RWPE2 (cell line): ENCODE results near the gene SON.

ENCODE experiments used
- ATAC-seq: fragments of 200-7000 bp; cut with Tn5 transposase; 3 replicates; pipeline ENCODE4 v1.9.1; 2021; ENCODE audit warnings: low read depth
- DNase-seq: peaks from one replicate; pipeline ENCODE4 v3.0.0-alpha.2; 2020; ENCODE audit warnings: low spot score
- H3K27ac ChIP-seq: fragments of 450-650 bp; 2 replicates; pipeline ENCODE4 v1.5.1; 2017; ENCODE audit warnings: mild to moderate bottlenecking; ENCODE audit not compliant: poor library complexity, severe bottlenecking
- H3K27me3 ChIP-seq: fragments of 250-450 bp; sonication (Bioruptor Pico); 2 replicates; pipeline ENCODE4 v1.5.1; 2021; ENCODE audit warnings: mild to moderate bottlenecking, moderate library complexity; ENCODE audit not compliant: insufficient read depth, poor library complexity, severe bottlenecking
- H3K36me3 ChIP-seq: fragments of 250-450 bp; sonication (Bioruptor Pico); 2 replicates; pipeline ENCODE4 v1.5.1; 2020; ENCODE audit warnings: low read depth, mild to moderate bottlenecking, moderate library complexity
- H3K4me1 ChIP-seq: fragments of 250-450 bp; sonication (Bioruptor Pico); 2 replicates; pipeline ENCODE4 v1.5.1; 2021; ENCODE audit warnings: mild to moderate bottlenecking, moderate library complexity; ENCODE audit not compliant: insufficient read depth, poor library complexity, severe bottlenecking
- H3K4me3 ChIP-seq: fragments of 250-450 bp; sonication (Bioruptor Pico); 2 replicates; pipeline ENCODE4 v1.5.1; 2021; ENCODE audit warnings: mild to moderate bottlenecking, moderate library complexity; ENCODE audit not compliant: severe bottlenecking
- H3K9me3 ChIP-seq: fragments of 250-450 bp; sonication (Bioruptor Pico); 2 replicates; pipeline ENCODE4 v1.5.1; 2021; ENCODE audit warnings: mild to moderate bottlenecking, moderate library complexity; ENCODE audit not compliant: severe bottlenecking
- CTCF ChIP-seq: fragments of 450-650 bp; IDR thresholded peaks from one replicate; pipeline ENCODE4 v1.5.1; 2017; ENCODE audit warnings: mild to moderate bottlenecking, moderate library complexity; ENCODE audit not compliant: poor library complexity, severe bottlenecking

The SON gene

DNA sequence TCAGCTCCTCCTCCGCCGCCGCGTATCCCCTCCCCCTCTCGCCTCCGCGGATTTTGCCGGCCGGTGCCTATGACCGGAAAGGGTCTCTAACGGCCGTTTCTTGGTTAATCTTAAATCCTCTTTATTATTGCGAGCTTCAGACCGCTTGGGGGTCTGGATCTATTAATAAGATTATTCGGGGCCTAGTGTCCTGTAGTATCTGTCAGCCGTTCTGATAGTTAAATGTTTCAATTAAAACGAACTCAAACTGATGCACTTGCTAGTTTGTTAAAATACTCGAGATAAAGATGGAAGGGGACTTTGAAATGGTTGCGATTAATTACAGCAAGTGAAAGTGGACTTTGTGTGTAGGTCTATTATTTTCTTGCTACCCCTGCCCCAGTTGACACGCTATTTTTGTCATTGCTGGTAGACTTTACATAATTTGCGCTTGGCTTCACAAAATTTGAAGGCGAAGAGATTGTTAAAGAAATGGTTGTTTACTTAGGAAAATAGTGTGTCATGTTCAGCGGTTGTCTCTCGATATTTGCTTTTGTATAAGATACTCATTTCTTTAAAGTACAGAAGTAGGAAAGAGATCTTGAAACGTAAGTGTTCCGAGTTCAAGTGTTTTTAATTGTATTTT, 779 bp downstream of the SON start:
- peaks cover 29% of the 10 kb centered on the region for H3K4me1 ChIP-seq
- H3K9me3 ChIP-seq: no peaks in the 10 kb centered on the region
- H3K36me3 ChIP-seq: peaks cover 79% of the 10 kb centered on the region
- DNase-seq: no peak
- H3K4me3 ChIP-seq: peak overlapping the region; percentile 67
- TF ChIP-seq CTCF: no peak
- peak; percentile 10; the same call in 1 of the 3 replicates for ATAC-seq
- H3K27me3 ChIP-seq: no peaks in the 10 kb centered on the region
- H3K27ac ChIP-seq: peak overlapping the region; percentile 89

DNA sequence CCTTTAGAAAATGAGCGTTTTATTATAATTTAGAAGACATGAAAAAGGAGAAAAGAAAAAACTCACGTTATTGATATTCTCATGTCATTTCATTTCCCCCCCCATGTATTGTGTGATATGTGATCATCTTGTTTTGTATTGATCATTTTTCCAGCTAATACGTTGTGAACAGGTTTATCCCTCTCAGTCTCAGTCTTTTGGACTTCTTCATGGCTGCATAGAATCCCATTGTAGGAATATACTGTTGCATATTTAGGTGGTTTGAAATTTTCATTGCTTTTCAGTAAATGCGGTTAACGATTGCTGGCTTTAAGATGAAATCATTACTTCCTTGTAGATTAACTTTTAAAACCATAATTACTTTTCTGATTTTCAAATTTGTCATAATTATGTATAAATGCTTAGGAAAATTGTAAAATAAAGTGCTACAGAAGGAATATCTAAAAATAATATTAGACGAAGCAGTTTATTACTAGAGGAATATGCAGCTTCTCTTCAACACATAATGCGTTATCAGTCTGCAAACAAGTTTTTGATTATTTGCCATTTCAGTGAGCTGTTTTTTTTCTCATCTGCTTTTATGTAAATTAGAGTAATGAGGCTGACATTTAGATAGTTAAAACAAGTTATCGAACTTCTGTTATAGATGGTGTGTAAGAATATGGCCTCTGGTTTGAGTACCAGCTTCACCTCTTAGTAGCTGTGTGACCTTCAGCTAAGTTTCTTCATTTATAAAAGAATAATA, 1.8 kb downstream of the SON start:
- DNase-seq: no peak
- peaks cover 79% of the 10 kb centered on the region for H3K36me3 ChIP-seq
- no peaks in the 10 kb centered on the region for H3K9me3 ChIP-seq
- H3K4me1 ChIP-seq: peaks cover 29% of the 10 kb centered on the region
- no peak overlapping the region for H3K27ac ChIP-seq
- TF ChIP-seq CTCF: no peak
- no peaks in the 10 kb centered on the region for H3K27me3 ChIP-seq
- ATAC-seq: no peak
- peak overlapping the region; percentile 67 for H3K4me3 ChIP-seq

DNA sequence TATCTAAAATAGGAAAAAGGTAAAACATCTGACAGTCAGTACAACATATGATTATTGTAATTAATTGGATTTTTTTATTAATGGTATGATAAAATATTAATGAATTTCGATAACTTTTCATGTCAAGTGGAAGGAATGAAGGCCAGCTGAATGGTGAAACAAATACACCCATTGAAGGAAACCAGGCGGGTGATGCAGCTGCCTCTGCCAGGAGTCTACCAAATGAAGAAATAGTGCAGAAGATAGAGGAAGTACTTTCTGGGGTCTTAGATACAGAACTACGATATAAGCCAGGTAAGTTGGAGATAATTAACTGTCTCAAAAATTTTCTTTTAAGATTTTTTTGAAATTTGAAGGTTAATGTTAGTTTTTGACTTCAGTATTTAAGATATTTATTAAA, 3.2 kb downstream of the SON start:
- ATAC-seq: no peak
- Histone ChIP-seq H3K9me3 (no peaks in the 10 kb centered on the region), H3K4me3 (no peak overlapping the region), H3K27ac (no peak overlapping the region), H3K27me3 (no peaks in the 10 kb centered on the region), H3K4me1 (peaks cover 18% of the 10 kb centered on the region), H3K36me3 (peaks cover 80% of the 10 kb centered on the region)
- no peak for TF ChIP-seq CTCF
- no peak for DNase-seq

DNA sequence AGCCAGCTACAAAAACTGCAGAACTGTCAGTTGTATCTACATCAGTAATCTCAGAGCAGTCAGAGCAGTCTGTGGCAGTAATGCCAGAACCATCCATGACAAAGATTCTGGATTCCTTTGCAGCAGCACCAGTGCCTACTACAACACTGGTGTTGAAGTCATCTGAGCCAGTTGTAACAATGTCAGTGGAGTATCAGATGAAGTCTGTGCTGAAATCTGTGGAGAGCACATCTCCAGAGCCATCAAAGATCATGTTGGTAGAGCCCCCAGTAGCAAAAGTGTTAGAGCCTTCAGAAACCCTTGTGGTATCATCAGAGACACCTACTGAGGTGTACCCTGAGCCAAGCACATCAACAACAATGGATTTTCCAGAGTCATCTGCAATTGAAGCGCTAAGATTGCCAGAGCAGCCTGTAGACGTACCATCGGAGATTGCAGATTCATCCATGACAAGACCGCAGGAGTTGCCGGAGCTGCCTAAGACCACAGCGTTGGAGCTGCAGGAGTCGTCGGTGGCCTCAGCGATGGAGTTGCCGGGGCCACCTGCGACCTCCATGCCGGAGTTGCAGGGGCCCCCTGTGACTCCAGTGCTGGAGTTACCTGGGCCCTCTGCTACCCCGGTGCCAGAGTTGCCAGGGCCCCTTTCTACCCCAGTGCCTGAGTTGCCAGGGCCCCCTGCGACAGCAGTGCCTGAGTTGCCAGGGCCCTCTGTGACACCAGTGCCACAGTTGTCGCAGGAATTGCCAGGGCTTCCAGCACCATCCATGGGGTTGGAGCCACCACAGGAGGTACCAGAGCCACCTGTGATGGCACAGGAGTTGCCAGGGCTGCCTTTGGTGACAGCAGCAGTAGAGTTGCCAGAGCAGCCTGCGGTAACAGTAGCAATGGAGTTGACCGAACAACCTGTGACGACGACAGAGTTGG, 7.3 kb downstream of the SON start:
- ATAC-seq (no peak), DNase-seq (no peak)
- H3K27me3 ChIP-seq: no peaks in the 10 kb centered on the region
- H3K4me3 ChIP-seq: no peak overlapping the region
- no peaks in the 10 kb centered on the region for H3K9me3 ChIP-seq
- H3K27ac ChIP-seq: no peak overlapping the region
- H3K4me1 ChIP-seq: peaks cover 10% of the 10 kb centered on the region
- TF ChIP-seq CTCF: no peak
- H3K36me3 ChIP-seq: peaks cover 93% of the 10 kb centered on the region
